Peyer's patch (tissue), 4 donors: ENCODE measurements around the gene GRID2.

Experiments used
- CTCF ChIP-seq, 6 experiments: fragments of 450-650 bp in 4 of 6; fragments of 200-600 bp in 2 of 6; sonication (generic) in 1 of 6; IDR thresholded peaks; one replicate each; pipeline ENCODE4 v1.5.1; 2017 to 2019; ENCODE audit warnings: antibody characterized with exemption in 6 of 6, mild to moderate bottlenecking in 3 of 6, moderate library complexity in 1 of 6
- POLR2A ChIP-seq, 2 donors: fragments of 450-650 bp; IDR thresholded peaks; one replicate each; pipeline ENCODE4 v1.5.1; 2017; ENCODE audit warnings: antibody characterized with exemption in 2 of 2, mild to moderate bottlenecking in 2 of 2, moderate library complexity in 2 of 2

- TF ChIP-seq CTCF (IDR thresholded peaks at IDR 0.05) (no peak), POLR2A (IDR thresholded peaks at IDR 0.05) (no peak)
These were observed 999.7 kb downstream of the GRID2 start for GRCh38 chr4:93303440-93303839.
